ENCODE results near the gene PNPLA5. TPM values are rescaled to one million over a fixed set of nuclear protein-coding genes. Genes with fewer than 3 reads are reported as not detected.

PNPLA5 gene
- total RNA-seq, 1 experiment from 2014 or later = 5.3 TPM

DNA sequence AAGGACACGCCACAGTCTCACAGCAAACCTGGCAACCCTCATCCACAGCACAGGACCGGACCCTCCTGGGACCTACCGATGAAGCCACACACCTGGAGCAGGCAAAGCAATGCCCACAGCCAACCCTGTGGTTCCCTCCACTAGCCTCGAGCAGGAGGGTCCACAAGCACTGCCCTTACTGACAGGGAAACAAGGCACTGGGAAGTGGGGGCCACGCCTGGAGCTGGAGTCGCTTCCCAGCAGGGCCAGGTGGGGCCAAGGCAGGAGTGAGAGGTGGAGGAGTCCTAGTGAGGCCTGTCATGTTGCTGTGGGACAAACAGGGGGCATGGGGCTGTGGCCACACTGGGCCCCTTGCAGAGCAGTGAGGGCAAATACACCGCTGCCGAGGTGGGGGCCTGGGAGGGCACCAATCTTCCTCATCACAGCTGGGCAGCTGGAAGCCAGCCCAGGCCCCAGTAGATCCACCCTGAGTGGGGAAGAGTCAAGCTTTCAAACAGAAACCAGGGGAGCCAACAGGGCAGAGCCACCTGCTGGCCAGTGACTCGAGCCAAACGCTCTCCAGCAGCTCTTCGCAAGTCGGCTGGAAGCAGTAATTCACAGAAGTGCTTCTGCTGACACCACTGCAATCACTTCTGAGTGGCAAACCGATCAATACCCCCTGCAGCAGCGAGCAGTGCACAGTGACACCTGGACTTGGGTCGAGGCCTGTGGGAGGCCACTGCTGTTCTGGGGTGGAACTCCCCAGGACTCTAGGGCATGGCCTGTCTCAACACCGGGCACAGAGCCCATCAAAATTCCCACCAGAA lies 43.2 kb downstream of the PNPLA5 start:
- Mint-ChIP-seq H3K9me3 (no peaks in the 10 kb centered on the region), H3K4me1 (peaks cover 32% of the 10 kb centered on the region), H3K27me3 (ENCODE audit: low read depth) (no peaks in the 10 kb centered on the region), H3K4me3 (no peak overlapping the region), H3K36me3 (no peaks in the 10 kb centered on the region), H3K27ac (peak overlapping the region; percentile 72)
- CTCF ChIA-PET = interaction anchor here (0.7 to 11.6 kb wide), 21 partner anchors 12 to 441 kb away, joined by 3 to 140 read pairs (median 4); partner anchors contain the start of gene SULT4A1
- DNase-seq (ENCODE audit: low spot score) (peak; percentile 42), ATAC-seq (peak; percentile 50; the same call in 1 of the 2 replicates)
- POLR2A ChIA-PET = no interaction called here
- TF ChIP-seq JUN (CRISPR knock-in tag; IDR thresholded peaks at IDR 0.05) = no peak

DNA sequence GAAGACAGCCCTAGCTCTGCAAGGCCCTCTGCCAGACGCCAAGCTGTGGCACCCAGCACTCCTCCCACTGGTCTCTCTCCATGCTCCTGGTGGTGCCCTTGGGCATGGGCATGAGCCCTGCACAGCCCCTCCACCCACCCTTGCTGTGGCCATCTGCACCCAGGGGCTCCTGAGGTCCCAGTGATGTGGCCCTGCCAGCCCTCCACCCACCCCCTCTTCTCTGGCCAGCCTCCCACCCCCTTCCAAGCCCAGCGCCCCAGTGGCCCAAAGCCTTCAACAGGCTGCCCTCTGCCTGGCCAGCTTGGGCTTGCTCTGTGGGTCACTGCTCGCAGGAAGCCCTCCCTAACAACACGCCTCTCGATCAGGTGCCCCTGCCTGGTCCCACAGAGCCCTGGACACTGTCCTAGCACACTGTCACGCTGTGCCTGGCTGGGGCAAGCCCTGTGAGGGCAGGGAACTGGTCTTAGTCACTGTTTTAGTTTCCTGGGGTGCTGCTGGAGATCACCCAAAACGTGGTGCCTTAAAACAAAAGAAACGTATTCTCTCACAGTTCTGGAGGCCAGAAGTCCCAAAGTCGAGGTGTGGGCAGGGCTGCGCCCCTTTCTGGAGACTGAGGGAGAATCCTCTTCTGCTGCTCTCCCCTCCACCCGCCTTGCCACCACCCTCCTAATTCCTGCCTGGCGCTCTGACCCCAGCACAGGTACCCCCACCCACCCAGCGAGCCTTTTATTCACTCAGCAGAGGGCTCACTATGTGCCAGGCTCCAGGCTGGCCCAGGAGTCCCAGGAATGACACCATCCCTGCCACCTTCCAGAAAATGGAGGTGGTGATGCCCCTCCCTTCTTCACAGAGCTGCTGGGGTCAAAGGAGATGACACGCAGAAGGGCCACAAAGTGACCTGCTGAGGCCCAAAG lies 44.2 kb downstream of the PNPLA5 start:
- DNase-seq (ENCODE audit: low spot score) = no peak
- ChIA-PET POLR2A (interaction anchor here (0.5 kb wide), 1 partner anchor 261 kb away, joined by 5 read pairs; no protein-coding TSS in a partner anchor), CTCF (interaction anchor here (0.9 to 11.6 kb wide), 11 partner anchors 14 to 106 kb away, joined by 3 to 140 read pairs (median 4); partner anchors contain the start of gene SULT4A1)
- ATAC-seq = no peak
- H3K4me3 Mint-ChIP-seq = no peak overlapping the region
- no peaks in the 10 kb centered on the region for H3K27me3 Mint-ChIP-seq (ENCODE audit: low read depth)
- H3K9me3 Mint-ChIP-seq = no peaks in the 10 kb centered on the region
- H3K27ac Mint-ChIP-seq = no peak overlapping the region
- H3K4me1 Mint-ChIP-seq = peaks cover 27% of the 10 kb centered on the region
- H3K36me3 Mint-ChIP-seq = no peaks in the 10 kb centered on the region
- TF ChIP-seq, protein P1, sequence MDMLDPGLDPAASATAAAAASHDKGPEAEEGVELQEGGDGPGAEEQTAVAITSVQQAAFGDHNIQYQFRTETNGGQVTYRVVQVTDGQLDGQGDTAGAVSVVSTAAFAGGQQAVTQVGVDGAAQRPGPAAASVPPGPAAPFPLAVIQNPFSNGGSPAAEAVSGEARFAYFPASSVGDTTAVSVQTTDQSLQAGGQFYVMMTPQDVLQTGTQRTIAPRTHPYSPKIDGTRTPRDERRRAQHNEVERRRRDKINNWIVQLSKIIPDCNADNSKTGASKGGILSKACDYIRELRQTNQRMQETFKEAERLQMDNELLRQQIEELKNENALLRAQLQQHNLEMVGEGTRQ (CRISPR knock-in tag; IDR thresholded peaks at IDR 0.05) = no peak
- TF ChIP-seq ZNF423 (CRISPR knock-in tag; IDR thresholded peaks at IDR 0.05) (no peak), SMAD4 (CRISPR knock-in tag; IDR thresholded peaks at IDR 0.05) (no peak), FOXJ3 (CRISPR knock-in tag; IDR thresholded peaks at IDR 0.05; ENCODE audit: borderline replicate concordance) (no peak), ZNF138 (CRISPR knock-in tag; conservative IDR thresholded peaks at IDR 0.05) (no peak), SMAD3 (CRISPR knock-in tag; IDR thresholded peaks at IDR 0.05; ENCODE audit: borderline replicate concordance) (no peak)
- TF ChIP-seq, protein P2, sequence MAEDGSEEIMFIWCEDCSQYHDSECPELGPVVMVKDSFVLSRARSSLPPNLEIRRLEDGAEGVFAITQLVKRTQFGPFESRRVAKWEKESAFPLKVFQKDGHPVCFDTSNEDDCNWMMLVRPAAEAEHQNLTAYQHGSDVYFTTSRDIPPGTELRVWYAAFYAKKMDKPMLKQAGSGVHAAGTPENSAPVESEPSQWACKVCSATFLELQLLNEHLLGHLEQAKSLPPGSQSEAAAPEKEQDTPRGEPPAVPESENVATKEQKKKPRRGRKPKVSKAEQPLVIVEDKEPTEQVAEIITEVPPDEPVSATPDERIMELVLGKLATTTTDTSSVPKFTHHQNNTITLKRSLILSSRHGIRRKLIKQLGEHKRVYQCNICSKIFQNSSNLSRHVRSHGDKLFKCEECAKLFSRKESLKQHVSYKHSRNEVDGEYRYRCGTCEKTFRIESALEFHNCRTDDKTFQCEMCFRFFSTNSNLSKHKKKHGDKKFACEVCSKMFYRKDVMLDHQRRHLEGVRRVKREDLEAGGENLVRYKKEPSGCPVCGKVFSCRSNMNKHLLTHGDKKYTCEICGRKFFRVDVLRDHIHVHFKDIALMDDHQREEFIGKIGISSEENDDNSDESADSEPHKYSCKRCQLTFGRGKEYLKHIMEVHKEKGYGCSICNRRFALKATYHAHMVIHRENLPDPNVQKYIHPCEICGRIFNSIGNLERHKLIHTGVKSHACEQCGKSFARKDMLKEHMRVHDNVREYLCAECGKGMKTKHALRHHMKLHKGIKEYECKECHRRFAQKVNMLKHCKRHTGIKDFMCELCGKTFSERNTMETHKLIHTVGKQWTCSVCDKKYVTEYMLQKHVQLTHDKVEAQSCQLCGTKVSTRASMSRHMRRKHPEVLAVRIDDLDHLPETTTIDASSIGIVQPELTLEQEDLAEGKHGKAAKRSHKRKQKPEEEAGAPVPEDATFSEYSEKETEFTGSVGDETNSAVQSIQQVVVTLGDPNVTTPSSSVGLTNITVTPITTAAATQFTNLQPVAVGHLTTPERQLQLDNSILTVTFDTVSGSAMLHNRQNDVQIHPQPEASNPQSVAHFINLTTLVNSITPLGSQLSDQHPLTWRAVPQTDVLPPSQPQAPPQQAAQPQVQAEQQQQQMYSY (CRISPR knock-in tag; IDR thresholded peaks at IDR 0.05) = no peak
- TF ChIP-seq, protein P3, sequence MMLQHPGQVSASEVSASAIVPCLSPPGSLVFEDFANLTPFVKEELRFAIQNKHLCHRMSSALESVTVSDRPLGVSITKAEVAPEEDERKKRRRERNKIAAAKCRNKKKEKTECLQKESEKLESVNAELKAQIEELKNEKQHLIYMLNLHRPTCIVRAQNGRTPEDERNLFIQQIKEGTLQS (CRISPR knock-in tag; conservative IDR thresholded peaks at IDR 0.05) = no peak
- TF ChIP-seq, protein P4, sequence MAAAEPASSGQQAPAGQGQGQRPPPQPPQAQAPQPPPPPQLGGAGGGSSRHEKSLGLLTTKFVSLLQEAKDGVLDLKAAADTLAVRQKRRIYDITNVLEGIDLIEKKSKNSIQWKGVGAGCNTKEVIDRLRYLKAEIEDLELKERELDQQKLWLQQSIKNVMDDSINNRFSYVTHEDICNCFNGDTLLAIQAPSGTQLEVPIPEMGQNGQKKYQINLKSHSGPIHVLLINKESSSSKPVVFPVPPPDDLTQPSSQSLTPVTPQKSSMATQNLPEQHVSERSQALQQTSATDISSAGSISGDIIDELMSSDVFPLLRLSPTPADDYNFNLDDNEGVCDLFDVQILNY (CRISPR knock-in tag; IDR thresholded peaks at IDR 0.05) = no peak
- TF ChIP-seq, protein P5, sequence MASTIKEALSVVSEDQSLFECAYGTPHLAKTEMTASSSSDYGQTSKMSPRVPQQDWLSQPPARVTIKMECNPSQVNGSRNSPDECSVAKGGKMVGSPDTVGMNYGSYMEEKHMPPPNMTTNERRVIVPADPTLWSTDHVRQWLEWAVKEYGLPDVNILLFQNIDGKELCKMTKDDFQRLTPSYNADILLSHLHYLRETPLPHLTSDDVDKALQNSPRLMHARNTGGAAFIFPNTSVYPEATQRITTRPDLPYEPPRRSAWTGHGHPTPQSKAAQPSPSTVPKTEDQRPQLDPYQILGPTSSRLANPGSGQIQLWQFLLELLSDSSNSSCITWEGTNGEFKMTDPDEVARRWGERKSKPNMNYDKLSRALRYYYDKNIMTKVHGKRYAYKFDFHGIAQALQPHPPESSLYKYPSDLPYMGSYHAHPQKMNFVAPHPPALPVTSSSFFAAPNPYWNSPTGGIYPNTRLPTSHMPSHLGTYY (CRISPR knock-in tag; IDR thresholded peaks at IDR 0.05) = no peak
- TF ChIP-seq, protein P6, sequence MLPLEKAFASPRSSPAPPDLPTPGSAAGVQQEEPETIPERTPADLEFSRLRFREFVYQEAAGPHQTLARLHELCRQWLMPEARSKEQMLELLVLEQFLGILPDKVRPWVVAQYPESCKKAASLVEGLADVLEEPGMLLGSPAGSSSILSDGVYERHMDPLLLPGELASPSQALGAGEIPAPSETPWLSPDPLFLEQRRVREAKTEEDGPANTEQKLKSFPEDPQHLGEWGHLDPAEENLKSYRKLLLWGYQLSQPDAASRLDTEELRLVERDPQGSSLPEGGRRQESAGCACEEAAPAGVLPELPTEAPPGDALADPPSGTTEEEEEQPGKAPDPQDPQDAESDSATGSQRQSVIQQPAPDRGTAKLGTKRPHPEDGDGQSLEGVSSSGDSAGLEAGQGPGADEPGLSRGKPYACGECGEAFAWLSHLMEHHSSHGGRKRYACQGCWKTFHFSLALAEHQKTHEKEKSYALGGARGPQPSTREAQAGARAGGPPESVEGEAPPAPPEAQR (CRISPR knock-in tag; IDR thresholded peaks at IDR 0.05) = no peak
